NOMO-1 treated with DMSO at 0.1 percent for 48 hours (cell line): ENCODE measurements around the gene PERP.
A peak's percentile ranks its signal among the peaks of the same experiment; 100 is the strongest.
"Not testable (repeated sequence)": the region's sequence is repeated elsewhere in the genome, so short reads cannot be mapped to it uniquely, and the experiment has no call there.

ENCODE experiments used
- DNase-seq: peaks from one replicate; lab custom pipeline; 2025; ENCODE audit not compliant: unreplicated experiment; lab: John Stamatoyannopoulos, UW

Gene PERP

DNA sequence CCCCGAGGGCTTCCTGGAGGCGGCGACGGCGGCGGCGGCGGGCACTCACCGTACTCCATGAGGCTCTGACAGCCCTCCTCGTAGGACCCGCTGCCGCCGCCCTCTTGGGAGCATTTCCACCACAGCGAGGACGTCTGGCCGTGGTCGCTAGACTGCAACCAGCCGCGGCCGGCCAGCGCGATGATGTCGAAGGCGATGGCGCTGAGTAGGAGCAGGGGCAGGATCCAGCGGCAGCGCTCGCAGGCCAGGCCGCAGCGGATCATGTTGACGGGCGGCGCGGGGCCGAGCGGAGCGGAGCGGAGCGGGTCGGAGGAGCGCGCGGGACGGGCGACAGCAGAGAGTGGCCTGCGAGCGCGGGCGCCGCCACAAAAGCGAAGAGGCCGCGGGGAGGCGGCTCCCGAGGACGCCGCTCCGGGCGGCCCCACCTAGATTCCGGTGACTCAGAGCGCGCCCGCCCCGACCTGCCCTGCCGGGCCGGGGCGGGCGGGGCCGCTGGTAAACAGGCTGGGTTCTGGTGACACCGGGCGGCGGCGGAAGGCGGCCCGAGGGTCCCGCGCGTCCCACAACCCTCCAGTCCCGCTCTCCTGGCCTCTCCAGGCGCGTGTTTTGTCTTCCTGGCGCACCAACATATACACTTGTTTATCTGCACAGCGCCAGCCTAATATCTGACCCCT lies at the start of gene PERP:
Gene PERP, minus strand, starts transcription at position 342 of the 674 bp plus-strand sequence. Its CDS starts 79 bp downstream, at position 263.
- DNase-seq: peak; percentile 29

DNA sequence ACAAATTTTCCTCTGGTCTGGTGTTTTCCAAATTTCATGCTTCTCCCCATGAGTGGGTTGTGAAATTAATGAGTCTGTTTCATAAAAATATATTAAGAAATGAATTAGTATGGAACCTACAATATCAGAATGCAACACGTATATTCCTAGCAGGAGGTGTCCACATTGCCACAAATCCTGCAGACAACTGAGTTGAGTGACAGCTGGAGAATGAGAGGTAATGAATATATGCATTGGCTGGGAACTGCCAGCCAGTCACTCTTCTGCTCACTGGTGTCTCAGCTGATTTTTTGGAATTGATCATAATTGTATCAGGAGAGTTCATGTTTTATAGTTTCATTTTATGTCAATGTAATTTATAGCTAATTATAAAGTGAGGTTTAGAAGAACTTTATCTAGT lies 48.2 kb upstream of the PERP start:
- no peak for DNase-seq

- DNase-seq: no peak
These were observed 39.3 kb upstream of the PERP start for GRCh38 chr6:138146544-138146943.

DNA sequence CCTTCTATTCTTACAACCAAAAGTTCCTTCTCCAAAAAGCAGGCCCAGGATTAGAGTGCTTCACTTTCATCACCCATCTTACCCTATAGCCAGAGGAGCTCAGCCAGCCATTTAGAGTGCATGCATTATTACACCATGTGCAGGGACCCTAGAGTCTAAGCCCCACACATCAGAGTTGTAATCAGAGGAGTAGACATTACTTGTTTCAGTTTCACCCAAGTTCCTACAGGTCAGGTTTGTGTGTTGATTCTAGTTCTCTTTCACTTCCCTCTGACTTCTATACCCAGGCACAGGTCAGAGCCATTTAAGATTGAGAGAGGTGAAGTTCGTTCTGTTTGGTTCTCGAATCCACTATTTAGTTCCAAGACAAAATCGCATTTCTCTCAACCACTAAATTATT lies 38.2 kb upstream of the PERP start:
- DNase-seq: peak; percentile 77

- DNase-seq: no peak
These were observed 35.6 kb upstream of the PERP start for GRCh38 chr6:138142806-138143205.

GRCh38 chr6:138129190-138129589 lies 22.0 kb upstream of the PERP start:
- DNase-seq: no peak

DNA sequence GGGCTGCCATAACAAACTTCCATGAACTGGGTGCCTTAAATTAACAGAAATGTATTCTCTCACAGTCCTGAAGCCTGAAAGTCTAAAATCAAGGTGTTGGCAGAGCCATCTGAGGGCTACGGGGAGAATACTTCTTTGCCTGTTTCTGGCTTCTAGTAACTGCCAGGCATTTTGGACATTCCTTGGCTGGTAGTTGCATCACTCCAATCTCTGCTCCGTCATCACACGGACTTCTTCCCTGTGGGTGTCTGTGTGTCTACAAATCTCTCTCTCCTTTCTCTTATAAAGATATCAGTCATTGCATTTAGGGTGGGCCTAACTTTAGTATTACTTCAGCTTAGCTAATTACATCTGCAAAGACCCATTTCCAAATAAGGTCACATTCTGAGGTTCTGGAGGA lies 20.9 kb upstream of the PERP start:
- no peak for DNase-seq

DNA sequence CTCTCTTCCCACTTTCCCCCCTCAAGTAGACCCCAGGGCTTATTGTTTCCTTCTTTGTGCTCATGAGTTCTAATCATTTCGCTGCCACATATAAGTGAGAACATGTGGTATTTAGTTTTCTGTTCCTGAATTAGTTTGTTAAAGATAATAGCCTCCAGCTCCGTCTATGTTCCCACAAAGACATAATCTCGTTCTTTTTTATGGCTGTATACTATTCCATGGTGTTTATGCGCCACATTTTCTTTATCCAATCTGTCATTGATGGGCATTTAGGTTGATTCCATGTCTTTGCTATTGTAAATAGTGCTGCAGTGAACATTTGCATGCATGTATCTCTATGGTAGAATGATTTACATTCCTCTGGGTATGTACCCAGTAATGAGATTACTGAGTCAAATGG lies 16.9 kb upstream of the PERP start:
- DNase-seq: no peak

DNA sequence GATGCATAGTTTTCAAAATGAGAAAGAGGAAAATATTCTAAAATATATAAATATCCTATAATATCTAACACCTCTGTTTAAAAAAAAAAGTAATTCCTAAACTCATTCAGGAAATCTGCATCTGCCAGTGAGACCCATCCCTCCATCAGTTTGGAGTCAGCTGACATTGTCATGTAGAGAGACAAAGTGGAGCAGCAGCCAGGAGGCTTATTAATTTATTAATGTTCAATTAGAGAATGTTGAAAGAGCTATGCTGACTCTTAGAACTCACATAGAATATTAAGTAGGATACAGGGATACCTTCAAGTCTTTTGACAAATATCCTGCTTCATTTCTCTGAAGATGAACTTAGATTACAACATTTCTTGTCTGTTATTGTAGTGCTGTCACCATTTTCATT lies 12.8 kb upstream of the PERP start:
- no peak for DNase-seq

DNA sequence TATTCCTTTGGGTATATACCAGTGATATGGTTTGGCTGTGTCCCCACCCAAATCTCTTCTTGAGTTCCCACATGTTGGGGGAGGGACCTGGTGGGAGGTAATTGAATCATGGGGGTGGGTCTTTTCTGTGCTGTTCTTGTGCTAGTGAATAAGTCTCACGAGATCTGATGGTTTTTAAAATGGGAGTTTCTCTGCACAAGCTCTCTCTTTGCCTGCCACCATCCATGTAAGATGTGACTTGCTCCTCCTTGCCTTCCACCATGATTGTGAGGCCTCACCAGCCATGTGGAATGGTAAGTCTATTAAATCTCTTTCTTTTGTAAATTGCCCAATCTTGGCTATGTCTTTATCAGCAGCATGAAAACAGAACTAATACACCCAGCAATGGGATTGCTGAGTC lies 12.0 kb upstream of the PERP start:
- DNase-seq: not testable (repeated sequence)

- no peak for DNase-seq
These were observed 10.2 kb upstream of the PERP start for GRCh38 chr6:138117376-138117914.

DNA sequence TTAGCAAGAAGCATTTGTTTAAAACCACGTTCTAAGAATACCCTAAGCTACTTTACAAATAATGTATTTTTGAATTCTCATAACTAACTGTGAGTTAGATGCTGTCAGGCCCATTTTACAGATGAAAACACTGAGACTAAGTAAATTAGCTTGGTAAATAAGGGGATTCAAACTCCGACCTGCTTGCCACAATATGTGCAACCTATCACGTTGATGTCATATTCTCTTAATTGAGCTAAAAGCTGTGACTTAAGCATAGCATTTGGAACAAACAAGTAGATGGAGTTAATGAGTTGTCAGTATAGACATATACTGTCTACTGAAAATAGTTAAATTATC lies 9.4 kb upstream of the PERP start:
- no peak for DNase-seq

DNA sequence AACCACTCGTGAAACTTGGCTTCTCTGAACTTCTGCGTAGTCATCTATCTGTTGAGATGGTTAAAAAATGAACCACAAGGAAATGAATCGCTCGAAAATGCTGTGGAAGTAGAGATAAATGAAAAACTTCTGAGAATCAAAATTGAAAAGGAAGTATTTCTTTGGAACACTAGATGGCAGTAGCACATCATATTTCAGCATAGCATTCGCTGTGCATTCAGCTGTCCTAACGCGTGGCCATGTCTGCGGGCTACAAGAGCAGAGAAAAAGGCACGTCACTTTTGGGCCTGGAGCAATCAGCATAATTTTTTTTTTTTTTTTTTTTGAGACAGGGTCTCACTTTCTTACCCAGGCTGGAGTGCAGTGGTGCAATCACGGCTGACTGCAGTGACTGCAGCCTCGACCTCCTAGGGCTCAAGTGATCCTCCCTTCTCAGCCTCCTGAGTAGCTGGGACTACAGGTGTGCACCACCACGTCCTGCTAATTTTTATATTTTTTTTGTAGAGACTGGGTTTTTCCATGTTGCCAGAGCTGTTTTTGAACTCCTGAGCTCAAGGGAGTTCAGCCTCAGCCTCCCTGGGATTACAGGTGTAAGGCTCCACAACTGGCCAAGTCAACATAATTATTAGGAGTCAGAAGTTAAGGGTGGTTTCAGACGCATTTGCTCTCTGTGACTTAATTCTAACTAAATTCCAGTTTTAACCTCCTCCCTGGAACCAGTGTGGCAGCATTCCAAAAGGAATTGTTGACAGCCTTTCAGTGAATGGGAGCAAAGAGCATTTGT lies 8.8 kb upstream of the PERP start:
- DNase-seq: peak; percentile 66

GRCh38 chr6:138115201-138115600 lies 8.0 kb upstream of the PERP start:
- DNase-seq: no peak

GRCh38 chr6:138113588-138114210 lies 6.5 kb upstream of the PERP start:
- DNase-seq: no peak

- DNase-seq: no peak
These were observed 3.0 kb upstream of the PERP start for GRCh38 chr6:138110229-138110628.

DNA sequence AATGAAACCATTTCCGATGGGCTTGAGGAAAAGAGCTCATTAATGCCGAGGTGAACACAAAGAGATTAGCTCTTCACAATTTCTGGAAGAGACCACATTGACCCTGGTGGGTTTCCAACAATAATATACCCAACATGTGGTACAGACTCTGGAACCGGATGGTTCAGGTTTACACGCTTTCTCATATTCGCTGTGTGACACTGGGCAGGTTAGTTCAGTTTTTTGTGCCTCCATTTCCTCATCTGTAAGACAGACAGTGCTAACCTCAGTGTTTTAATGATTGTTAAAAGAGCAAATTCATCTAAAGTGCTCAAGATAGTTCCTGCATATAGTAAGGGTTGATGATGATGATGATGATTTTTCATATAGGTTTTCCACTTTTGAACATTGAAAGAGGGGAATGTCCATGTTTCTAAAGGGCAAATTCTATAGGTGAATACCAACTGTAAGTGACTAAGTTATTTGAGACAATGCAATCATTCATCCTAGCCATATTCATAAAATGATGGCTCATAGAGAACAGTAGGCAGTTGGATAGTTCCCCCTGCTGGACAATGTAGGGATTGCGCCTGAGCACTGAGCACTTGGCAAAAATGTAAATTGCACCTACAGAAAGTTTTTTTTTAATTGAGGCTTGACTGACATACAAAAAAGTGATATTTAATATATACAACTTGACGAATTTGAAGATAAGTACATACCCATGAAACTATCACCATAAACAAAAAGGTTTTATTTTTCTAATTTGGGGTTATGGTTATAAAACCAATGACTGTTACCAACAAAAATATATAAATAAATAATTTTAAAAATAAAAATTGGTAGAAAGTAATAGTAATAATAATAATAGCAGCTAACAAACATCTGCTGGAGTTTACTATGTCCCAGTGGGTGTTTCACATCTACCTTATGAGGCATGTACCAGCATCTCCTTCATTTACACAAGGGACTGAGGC lies 2.1 kb upstream of the PERP start:
- DNase-seq: peak; percentile 59

- no peak for DNase-seq
These were observed 753 bp upstream of the PERP start for GRCh38 chr6:138107752-138108592.

DNA sequence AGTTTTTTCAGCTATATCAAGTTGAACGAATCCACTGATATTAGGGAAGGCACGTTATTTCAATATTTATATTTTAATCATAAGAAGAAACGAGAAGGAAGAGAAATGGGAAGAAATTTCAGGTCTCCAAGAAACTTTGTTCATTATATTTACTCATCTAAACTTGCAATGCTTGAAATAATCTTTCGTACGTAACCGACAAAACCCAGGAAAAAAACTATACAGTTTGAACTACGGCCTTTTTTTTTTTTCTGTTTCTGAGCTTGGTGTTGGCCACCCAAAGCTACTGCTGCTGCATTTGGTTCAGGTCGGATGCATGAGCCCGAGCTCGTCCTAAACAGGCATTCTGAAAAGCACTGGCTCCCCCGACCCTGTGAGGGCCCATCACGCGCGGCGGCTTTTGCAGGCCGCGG lies 548 bp downstream of the PERP start:
- DNase-seq: no peak
